RPMI7951 (cell line): ENCODE data around the gene LYSMD3. TPM values are rescaled to one million over a fixed set of nuclear protein-coding genes. Genes with fewer than 3 reads are reported as not detected.

Source experiments
- DNase-seq: peaks from one replicate; pipeline ENCODE4 v3.0.0-alpha.2; 2012; ENCODE audit warnings: low read depth
- total RNA-seq: library from RNA; depleted of rRNA; stranded (reverse); fragments of >200 nt; shearing (Covaris generic); gene quantifications from 2 replicates; pipeline ENCODE4 v1.2.3, GENCODE V29; 2014; rRNA removed

Gene LYSMD3
- total RNA-seq, 1 experiment from 2014 or later = 15.9 TPM

DNA sequence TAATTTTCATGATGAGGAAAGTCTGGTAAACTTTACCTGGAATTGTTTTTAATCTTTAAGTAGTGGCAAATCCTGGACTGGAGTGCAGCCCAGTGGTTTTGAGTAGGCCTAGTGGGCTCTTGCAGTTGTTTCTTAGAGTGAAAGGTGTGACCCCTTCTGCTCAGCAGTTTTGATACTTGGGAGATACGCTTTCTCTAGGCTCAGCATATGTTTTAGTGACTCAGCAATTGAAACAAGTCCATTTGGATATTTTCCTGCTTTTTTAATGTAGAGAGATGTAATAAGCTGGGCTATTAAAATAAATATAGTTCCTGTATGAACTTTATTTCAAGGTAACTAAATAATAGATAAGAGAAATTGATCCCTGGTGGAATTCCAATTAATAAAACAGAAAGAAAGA, 48.7 kb downstream of the LYSMD3 start:
- no peak for DNase-seq

DNA sequence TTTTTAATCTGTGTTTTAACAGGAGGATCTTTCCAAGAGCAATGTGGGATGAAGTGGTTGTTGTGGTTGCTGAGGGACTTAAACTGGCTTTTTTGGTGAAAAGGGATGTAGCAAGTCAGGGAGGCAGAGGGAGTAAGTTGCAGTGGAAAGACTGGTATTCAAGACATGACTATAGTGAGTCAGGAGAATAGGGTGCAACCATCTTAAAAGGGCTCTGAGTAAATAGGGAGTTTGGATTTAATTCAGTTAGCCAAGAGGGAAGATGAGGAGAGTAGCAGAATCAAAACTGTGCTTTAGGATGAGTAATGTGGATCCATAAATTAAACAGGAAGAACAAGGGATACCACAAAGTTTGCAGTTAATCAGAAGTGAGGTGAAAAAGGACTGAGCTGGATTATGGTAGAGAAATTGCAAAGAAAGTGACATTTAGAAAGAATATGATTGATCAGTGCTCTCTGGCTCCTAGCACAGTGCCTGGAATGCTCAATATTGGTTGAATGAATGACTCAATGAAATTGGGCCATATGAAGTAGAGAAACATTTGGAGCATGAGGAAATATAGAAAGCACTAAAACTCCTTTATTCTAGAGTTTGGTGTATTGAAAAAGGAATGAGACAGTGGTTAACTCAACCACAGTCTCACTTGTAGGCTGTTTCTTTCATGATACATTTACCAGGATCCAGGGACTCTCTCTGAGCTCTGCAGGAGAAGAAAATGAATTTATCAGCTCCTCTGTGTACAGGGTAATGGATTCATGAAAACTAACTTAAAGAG, 49.6 kb downstream of the LYSMD3 start:
- no peak for DNase-seq

DNA sequence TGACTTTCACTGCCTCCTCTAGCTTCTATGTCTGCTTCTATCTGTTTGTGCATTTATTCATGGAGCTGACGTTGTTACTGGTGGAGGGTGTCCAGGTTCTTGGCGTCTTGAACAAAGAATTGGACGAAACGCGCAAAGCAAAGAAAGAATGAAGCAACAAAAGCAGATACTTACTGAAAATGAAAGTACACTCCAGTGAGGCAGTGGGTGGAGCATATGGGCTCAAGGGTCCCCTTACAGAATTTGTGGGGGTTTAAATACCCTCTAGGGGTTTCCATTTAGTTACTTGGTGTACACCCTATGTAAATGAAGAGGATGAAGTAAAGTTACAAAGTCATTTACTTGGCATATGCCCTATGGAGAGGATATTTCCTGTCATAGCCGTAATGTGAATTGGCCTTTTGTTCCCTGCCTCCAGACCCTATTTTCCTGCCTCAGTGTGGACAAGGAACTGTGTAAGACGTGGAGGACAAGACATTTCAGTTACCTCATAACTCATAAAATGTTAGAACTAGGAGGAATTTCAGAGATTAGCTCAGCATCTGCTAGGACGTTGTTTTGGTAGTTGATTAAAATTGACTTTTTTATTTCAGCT, 51.7 kb downstream of the LYSMD3 start:
- DNase-seq = peak; percentile 35

DNA sequence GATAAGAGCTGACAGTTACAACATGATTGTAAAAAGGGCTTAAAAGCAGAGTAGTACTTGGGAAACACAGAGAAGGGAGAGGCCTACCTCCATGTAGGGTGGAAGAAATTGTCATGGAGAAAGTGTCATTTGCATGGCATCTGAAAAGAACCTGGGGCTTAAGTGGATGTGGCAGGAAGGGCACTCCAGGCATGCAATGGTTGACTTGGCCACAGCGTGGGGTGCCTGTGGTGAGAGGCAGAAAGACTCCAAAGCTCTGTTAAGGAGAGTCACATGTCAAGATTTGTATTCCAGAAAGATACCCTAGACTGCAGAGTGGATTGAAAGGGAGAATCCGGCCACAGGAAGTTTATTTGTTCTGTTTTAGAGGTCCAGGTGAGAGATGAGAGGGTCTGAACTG, 52.3 kb downstream of the LYSMD3 start:
- peak; percentile 33 for DNase-seq

DNA sequence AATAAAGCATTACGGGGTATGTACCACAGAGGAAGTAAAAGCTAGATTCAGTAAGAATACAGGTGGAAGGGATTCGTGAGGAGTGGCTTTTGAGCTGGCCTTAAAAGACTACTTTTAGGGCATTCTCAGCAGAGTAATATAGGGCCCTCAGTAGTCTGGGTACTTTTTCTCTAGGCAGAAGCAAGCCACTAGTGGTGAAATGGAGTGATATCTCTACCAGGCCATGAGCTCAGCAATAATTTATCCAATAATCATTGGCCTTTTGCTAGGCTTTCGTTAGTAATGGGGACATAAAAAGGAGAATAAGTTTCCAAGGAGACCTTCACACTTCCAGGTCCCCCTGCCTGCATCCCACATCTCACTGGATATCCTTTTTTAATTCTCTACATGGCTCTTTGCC, 53.0 kb downstream of the LYSMD3 start:
- DNase-seq = no peak

DNA sequence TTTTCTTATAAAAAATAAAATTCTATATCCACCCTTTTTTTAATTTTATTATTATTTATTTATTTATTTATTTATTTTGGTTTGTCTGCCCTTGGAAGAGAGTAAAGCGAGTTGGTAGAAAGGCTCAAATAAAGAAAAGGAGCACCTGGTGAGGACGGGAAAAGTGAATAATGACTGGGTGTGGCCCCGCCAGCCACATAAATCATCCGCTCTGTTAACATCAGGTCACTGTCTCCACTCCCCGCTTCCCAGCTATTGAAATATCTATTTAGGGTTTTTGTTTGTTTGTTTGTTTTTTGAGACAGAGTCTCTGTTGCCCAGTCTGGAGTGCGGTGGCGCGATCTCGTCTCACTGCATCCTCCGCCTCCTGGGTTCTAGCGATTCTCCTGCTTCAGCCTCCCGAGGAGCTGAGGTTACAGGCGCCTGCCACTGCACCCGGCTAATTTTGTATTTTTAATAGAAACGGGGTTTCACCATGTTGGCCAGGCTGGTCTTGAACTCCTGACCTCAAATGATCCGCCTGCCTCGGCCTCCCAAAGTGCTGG, 53.9 kb downstream of the LYSMD3 start:
- no peak for DNase-seq

DNA sequence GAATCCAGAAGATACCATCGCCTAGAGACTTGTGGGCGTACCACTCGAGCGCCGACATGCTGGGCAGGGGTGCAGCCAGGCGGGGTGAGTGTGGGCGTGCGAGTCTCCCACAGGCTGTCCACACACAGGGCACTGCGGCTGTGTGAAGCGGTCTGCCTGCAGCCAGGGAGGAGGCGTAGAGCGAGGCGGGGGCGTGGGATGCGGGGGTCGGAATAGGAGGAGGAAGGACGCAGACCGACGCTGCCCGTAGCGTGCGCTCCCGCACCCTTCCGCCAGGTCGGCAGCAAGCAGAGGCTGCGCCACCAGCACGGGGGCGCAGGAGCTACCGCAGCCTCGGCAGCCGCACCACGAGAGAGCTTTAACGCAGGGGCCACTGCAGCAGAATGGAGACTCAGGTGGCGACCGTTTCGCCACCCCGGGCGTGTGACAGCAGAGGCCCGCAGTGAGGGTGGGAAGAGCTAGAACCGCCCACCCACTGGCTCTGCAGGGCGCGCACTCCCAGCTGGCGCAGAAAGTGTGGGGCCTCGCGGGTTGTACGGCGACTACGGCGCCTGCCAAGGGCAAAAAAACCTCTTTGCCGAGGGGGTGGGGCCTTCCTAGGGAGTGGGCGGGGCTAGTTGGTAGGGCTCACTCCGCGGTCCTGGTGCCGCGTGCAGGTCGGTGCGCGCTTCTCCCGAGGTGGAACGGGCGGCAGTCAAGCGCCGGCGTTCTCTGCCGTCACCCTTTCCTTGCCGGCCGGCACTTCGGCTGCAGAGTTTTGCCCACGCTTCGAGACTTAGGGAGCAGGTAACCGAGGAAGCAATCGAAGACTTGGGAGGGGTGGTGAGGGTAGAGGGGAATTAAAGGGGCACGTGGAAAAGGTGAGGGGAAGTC, 54.9 kb downstream of the LYSMD3 start, which contains the start of the genes MBLAC2 and POLR3G:
TSS of gene MBLAC2 (minus strand) at position 537 of the 873 bp plus-strand sequence. CDS start at position 58, 479 bp downstream.
TSS of gene POLR3G (plus strand) at position 630 of the 873 bp plus-strand sequence. CDS start 10,704 bp downstream, outside the sequence.
- peak; percentile 84 for DNase-seq

DNA sequence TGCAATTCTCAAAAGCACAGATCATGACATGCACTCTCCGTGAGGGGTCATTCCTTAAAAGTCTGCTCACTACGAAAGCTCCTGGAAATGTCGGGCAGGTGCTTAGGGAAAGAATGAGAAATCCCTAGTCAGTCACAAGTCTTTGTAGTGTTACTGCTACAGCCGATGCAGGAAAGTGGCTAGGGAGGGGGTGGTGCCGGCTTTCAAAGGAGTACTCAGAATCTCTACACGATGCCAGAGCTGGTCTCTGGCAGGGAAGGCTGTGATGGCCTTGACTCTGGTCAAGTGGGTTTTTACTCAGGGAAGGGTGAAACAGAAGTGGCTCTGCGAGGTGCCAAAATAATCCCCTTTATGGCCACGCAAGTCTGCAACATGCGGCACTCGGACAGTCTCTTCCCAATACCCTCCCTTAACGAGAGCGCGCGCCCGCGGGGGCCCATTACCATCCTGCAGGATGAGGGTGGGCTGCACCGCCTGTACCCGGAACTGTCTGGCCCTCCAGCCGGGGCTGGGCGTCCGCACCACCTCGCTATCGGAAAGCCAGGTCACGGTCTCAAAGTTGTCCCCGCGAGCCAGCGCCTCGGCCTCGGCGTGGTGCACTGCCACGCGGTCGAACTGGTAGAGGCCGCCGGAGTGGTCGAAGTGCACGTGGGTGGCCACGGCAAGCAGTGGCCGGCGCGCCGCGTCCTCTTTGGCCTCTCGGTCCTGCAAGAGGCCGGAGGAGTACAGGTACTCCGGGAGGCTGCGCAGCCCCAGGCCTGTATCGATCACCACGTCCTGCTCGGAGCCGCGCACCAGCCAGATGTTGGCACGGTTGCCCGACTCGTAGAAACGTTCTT, 55.8 kb downstream of the LYSMD3 start:
- peak; percentile 34 for DNase-seq

DNA sequence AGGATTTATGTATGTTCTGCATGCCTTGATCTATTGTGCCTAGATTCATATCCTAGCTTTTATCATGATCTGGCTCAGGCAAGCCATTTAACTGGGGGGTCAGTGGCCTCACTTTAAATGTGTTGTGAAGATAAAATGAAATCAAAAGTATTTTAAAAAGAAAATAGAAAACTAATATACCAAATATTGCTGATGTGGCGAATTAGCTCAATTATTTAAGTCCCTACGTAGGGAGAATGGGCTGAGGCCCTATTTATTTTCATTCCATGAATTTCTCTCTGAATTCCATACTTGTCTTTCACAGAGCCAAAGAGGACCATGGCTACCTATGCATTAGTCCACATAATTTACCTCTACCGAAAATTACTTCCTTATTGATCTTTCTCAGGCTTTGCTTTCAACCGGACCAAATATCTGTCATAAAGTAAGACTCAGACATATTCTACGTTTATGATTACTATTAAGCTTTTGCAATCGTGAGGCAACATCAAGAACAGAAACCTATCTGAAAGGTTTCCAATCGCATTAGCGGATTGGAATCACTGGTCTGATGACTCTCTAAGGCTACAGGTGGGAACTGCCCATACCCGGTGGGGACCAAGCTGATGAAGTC, 56.5 kb downstream of the LYSMD3 start:
- DNase-seq = no peak

Other genes with a start within 250 kb of the LYSMD3 start
- gene CETN3, start 119.8 kb downstream of the LYSMD3 start, total RNA-seq = 19.7 and 33.9 TPM in 2 replicates
- 2.9 and 3.7 TPM in 2 replicates for gene MBLAC2, start 54.8 kb downstream of the LYSMD3 start, total RNA-seq
- gene POLR3G, start 54.7 kb downstream of the LYSMD3 start, total RNA-seq = 21.4 and 22.6 TPM in 2 replicates
- gene ADGRV1, start 29.2 kb upstream of the LYSMD3 start, total RNA-seq = 0.49 and 0.84 TPM in 2 replicates